Kidney tubule cell (primary cell): ENCODE data around the gene AGO3.
"Not testable (repeated sequence)": the region's sequence is repeated elsewhere in the genome, so short reads cannot be mapped to it uniquely, and the experiment has no call there.

Source experiments
- DNase-seq: peaks from one replicate; pipeline ENCODE4 v3.0.0-alpha.2; 2018; ENCODE audit warnings: low spot score

The AGO3 gene

GRCh38 chr1:35930593-35931445 is at the start of gene AGO3:
AGO3 (plus strand) TSS chr1:35931105; CDS start chr1:35931427, 322 bp downstream.
- peak; percentile 90 for DNase-seq

- no peak for DNase-seq
Measured at GRCh38 chr1:35881850-35882273, 49.0 kb upstream of the AGO3 start.

- no peak for DNase-seq
Measured at GRCh38 chr1:35882586-35882944, 48.3 kb upstream of the AGO3 start.

- DNase-seq: peak; percentile 92
Measured at GRCh38 chr1:35882945-35883634, 47.8 kb upstream of the AGO3 start, which contains the start of gene AGO1. AGO1 (plus strand) TSS chr1:35883209; CDS start chr1:35883422, 213 bp downstream.

GRCh38 chr1:35883635-35884101 is 47.2 kb upstream of the AGO3 start:
- DNase-seq: peak; percentile 23

GRCh38 chr1:35884934-35885333 is 46.0 kb upstream of the AGO3 start:
- no peak for DNase-seq

GRCh38 chr1:35885961-35886558 is 44.8 kb upstream of the AGO3 start:
- DNase-seq: no peak

- DNase-seq: peak; percentile 29
Measured at GRCh38 chr1:35886577-35887431, 44.1 kb upstream of the AGO3 start.

GRCh38 chr1:35887508-35887907 is 43.4 kb upstream of the AGO3 start:
- no peak for DNase-seq

- DNase-seq: no peak
Measured at GRCh38 chr1:35888255-35888654, 42.6 kb upstream of the AGO3 start.

- not testable (repeated sequence) for DNase-seq
Measured at GRCh38 chr1:35888981-35889380, 41.9 kb upstream of the AGO3 start.

- DNase-seq: no peak
Measured at GRCh38 chr1:35893051-35893879, 37.6 kb upstream of the AGO3 start.

GRCh38 chr1:35894183-35894582 is 36.7 kb upstream of the AGO3 start:
- peak; percentile 18 for DNase-seq

GRCh38 chr1:35894656-35895055 is 36.2 kb upstream of the AGO3 start:
- DNase-seq: no peak

GRCh38 chr1:35899941-35900340 is 31.0 kb upstream of the AGO3 start:
- no peak for DNase-seq

- no peak for DNase-seq
Measured at GRCh38 chr1:35901235-35901634, 29.7 kb upstream of the AGO3 start.

GRCh38 chr1:35902671-35903070 is 28.2 kb upstream of the AGO3 start:
- DNase-seq: no peak

- DNase-seq: no peak
Measured at GRCh38 chr1:35914717-35915116, 16.2 kb upstream of the AGO3 start.

- DNase-seq: no peak
Measured at GRCh38 chr1:35915693-35916092, 15.2 kb upstream of the AGO3 start.

- no peak for DNase-seq
Measured at GRCh38 chr1:35923791-35924221, 7.1 kb upstream of the AGO3 start.

GRCh38 chr1:35924838-35925237 is 6.1 kb upstream of the AGO3 start:
- no peak for DNase-seq
